ENCODE data around the gene AP3S1.

GRCh38 chr5:115818821-115819220, 22.9 kb upstream of the AP3S1 start:
- TF ChIP-seq CTCF (IDR thresholded peaks at IDR 0.05) (no peak), POLR2A (IDR thresholded peaks at IDR 0.05) (no peak)
